SU-DHL-6 (cell line): ENCODE results near the gene ABHD1.

Experiments
- H2AFZ ChIP-seq: fragments of 200-600 bp; sonication (generic); 2 replicates; pipeline ENCODE4 v1.6.1; 2014; ENCODE audit warnings: low read depth, mild to moderate bottlenecking, moderate library complexity, mixed read lengths, antibody characterized with exemption, low read length; ENCODE audit not compliant: severe bottlenecking
- H3F3A ChIP-seq: fragments of 200-600 bp; shearing (Covaris generic); 2 replicates; pipeline ENCODE4 v1.6.0; 2016; ENCODE audit warnings: antibody characterized with exemption, mild to moderate bottlenecking; ENCODE audit not compliant: insufficient read depth
- H3K27ac ChIP-seq: fragments of 200-600 bp; sonication (generic); 2 replicates; pipeline ENCODE4 v1.5.1; 2016; ENCODE audit warnings: low read depth, mild to moderate bottlenecking, low read length, moderate library complexity, mixed read lengths
- H3K27me3 ChIP-seq: fragments of 200-600 bp; sonication (generic), shearing (Covaris generic); 2 replicates; pipeline ENCODE4 v1.6.0; 2014; ENCODE audit warnings: mild to moderate bottlenecking, low read length
- H3K36me3 ChIP-seq: fragments of 200-600 bp; sonication (generic); 2 replicates; pipeline ENCODE4 v1.6.1; 2014; ENCODE audit warnings: mild to moderate bottlenecking, low read length, mixed read lengths
- H3K4me2 ChIP-seq: fragments of 300-600, 200-600 bp; shearing (Covaris generic), sonication (generic); 2 replicates; pipeline ENCODE4 v1.6.0; 2014; ENCODE audit warnings: low read length, low read depth, mild to moderate bottlenecking; ENCODE audit not compliant: poor library complexity, severe bottlenecking
- H3K4me3 ChIP-seq: fragments of 200-600 bp; sonication (generic); 2 replicates; pipeline ENCODE4 v1.5.1; 2014; ENCODE audit warnings: antibody characterized with exemption, low read length, mild to moderate bottlenecking, mixed read lengths; ENCODE audit not compliant: insufficient read depth, poor library complexity, severe bottlenecking
- H3K79me2 ChIP-seq: fragments of 200-600 bp; sonication (generic); 2 replicates; pipeline ENCODE4 v1.6.1; 2014; ENCODE audit warnings: mild to moderate bottlenecking, low read length, moderate library complexity; ENCODE audit not compliant: insufficient read depth
- H3K9ac ChIP-seq: fragments of 200-600 bp; sonication (generic); 2 replicates; pipeline ENCODE4 v1.7.0; 2014; ENCODE audit warnings: mild to moderate bottlenecking, low read length
- H3K9me2 ChIP-seq: fragments of 200-600 bp; sonication (generic); replicated peaks from 2 replicates; pipeline ENCODE4 v1.6.1; 2014; ENCODE audit warnings: low read length; ENCODE audit not compliant: insufficient read depth
- H3K9me3 ChIP-seq: fragments of 200-600 bp; sonication (generic); 2 replicates; pipeline ENCODE4 v1.6.1; 2014; ENCODE audit warnings: low read length, mixed read lengths; ENCODE audit not compliant: insufficient read depth
- H4K20me1 ChIP-seq: fragments of 200-600 bp; sonication (generic); 2 replicates; pipeline ENCODE4 v1.6.1; 2014; ENCODE audit warnings: low read depth, mild to moderate bottlenecking, antibody characterized with exemption, low read length, moderate library complexity, mixed read lengths
- EZH2phosphoT487 ChIP-seq: fragments of 200-600 bp; sonication (generic), shearing (Covaris generic); conservative IDR thresholded peaks from 2 replicates; pipeline ENCODE4 v1.6.1; 2018; ENCODE audit warnings: mild to moderate bottlenecking, antibody characterized with exemption, low read length, moderate library complexity, mixed read lengths
- TF ChIP-seq, protein P1 (sequence below): fragments of 200-600 bp; sonication (generic); IDR thresholded peaks from one replicate; pipeline ENCODE4 v1.5.1; 2017; ENCODE audit warnings: antibody characterized with exemption, mild to moderate bottlenecking, low read length, moderate library complexity; ENCODE audit not compliant: insufficient read depth, poor library complexity, severe bottlenecking

The ABHD1 gene

DNA sequence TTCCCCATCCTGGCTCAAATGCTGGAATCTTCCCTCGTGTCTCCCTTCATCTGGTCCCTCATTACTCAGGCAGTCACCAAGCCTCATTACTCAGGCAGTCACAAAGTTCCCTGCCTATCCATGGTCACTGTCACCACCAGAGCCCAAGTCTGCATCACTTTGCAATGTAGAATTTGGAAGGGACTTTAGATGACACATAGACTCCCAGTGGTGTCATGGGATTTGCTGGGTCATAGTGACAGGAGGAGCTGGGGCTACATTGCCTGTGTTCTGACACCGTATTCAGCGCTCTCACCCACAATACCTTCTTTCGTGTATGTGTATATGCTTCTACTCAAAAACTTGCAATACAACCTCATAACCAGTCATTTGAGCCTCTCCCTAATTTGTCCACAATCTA, 47.3 kb upstream of the ABHD1 start:
- H3F3A ChIP-seq: peaks cover 14% of the 10 kb centered on the region; the same call in 1 of the 2 replicates
- no peaks in the 10 kb centered on the region for H3K27me3 ChIP-seq
- no peaks in the 10 kb centered on the region for H3K9me2 ChIP-seq
- no peaks in the 10 kb centered on the region for H3K36me3 ChIP-seq
- H3K9ac ChIP-seq: no peak overlapping the region
- H3K4me2 ChIP-seq: no peak overlapping the region
- H3K79me2 ChIP-seq: no peaks in the 10 kb centered on the region
- no peak overlapping the region for H3K27ac ChIP-seq
- no peaks in the 10 kb centered on the region for H4K20me1 ChIP-seq
- H3K9me3 ChIP-seq: no peaks in the 10 kb centered on the region
- H2AFZ ChIP-seq: no peak overlapping the region
- no peak overlapping the region for H3K4me3 ChIP-seq
- TF ChIP-seq, protein P1, sequence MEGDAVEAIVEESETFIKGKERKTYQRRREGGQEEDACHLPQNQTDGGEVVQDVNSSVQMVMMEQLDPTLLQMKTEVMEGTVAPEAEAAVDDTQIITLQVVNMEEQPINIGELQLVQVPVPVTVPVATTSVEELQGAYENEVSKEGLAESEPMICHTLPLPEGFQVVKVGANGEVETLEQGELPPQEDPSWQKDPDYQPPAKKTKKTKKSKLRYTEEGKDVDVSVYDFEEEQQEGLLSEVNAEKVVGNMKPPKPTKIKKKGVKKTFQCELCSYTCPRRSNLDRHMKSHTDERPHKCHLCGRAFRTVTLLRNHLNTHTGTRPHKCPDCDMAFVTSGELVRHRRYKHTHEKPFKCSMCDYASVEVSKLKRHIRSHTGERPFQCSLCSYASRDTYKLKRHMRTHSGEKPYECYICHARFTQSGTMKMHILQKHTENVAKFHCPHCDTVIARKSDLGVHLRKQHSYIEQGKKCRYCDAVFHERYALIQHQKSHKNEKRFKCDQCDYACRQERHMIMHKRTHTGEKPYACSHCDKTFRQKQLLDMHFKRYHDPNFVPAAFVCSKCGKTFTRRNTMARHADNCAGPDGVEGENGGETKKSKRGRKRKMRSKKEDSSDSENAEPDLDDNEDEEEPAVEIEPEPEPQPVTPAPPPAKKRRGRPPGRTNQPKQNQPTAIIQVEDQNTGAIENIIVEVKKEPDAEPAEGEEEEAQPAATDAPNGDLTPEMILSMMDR: no peak
- TF ChIP-seq EZH2phosphoT487: no peak

DNA sequence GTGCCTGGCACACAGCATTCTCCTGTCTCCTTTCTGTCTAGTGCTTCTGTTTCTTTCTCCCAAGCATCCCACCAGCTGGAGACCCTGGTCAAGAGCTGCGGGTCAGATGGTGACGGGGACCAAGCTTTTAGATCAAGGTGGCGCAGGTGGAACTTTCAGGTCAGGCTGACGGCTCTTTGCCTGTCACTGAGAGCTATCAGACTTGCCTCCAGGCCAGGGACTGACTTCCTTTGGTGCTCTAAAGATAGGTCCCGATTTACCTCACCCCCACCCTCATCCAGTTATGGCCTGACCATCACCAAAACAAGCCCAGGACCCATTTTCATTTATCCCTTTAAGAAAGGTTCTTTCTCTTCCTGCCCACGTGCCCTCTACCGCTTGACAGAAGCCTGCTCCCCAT, 46.4 kb upstream of the ABHD1 start:
- Histone ChIP-seq H3K79me2 (no peaks in the 10 kb centered on the region), H3K36me3 (no peaks in the 10 kb centered on the region), H3K27me3 (no peaks in the 10 kb centered on the region), H4K20me1 (no peaks in the 10 kb centered on the region), H3K9me3 (no peaks in the 10 kb centered on the region), H3K4me3 (no peak overlapping the region), H3F3A (peaks cover 14% of the 10 kb centered on the region; the same call in 1 of the 2 replicates), H2AFZ (no peak overlapping the region), H3K4me2 (no peak overlapping the region), H3K27ac (no peak overlapping the region), H3K9ac (no peak overlapping the region), H3K9me2 (no peaks in the 10 kb centered on the region)
- no peak for TF ChIP-seq EZH2phosphoT487
- TF ChIP-seq, protein P1: no peak

DNA sequence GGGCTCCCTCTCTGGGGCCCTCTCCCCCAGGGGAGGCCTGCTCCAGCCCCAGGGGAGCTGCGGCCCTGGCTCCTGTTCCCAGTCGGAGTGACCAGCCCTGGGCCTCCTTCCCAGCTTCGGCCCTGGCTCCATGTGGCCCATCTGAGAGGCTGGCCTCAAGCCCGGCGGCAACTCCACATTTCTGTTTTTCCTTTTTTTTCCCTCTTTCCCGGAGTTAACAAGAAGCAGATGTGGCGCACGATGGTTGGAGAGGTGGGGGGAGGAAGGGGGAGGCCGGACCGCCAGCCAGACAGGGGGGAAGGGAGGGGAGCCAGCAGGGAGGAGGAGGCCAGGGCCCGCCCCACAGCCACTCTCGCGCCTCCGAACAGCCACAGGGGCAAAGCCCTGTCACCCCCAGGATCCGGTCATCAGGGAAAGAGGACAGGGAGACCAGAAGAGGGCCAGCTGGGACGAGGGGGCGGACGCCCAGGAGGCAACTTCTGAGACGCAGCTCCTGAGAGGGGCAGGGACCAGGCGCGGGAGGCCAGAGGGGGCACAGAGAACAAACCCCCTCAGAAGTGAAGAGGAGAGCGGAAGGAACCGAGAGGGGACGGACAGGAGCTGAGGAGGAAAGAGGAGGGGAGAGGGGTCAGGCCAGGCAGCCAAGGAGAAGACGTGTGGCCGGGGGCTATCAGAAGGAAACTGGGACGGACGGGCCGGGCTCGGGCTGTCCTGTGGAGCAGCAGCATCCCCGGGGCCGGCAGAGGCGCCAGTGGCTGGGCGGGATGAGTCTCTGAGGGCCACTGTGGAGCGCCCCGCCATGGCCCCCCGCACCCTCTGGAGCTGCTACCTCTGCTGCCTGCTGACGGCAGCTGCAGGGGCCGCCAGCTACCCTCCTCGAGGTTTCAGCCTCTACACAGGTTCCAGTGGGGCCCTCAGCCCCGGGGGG, 45.1 kb upstream of the ABHD1 start, which contains the start of gene EMILIN1:
Gene EMILIN1 (plus strand): TSS at position 349 of the 928 bp plus-strand sequence. CDS start 451 bp downstream, at position 800.
- no peak within 1 kb of the TSS for H3K4me3 ChIP-seq
- no peak within 1 kb of the TSS for H3K27ac ChIP-seq
- no peak within 1 kb of the TSS for H3K9ac ChIP-seq
- no peaks in the 10 kb centered on the region for H3K9me2 ChIP-seq
- no peaks in the 10 kb centered on the region for H3K79me2 ChIP-seq
- no peaks in the 10 kb centered on the region for H4K20me1 ChIP-seq
- H3F3A ChIP-seq: peaks cover 14% of the 10 kb centered on the region; the same call in 1 of the 2 replicates
- H3K36me3 ChIP-seq: no peaks in the 10 kb centered on the region
- TF ChIP-seq, protein P1: no peak
- TF ChIP-seq EZH2phosphoT487: no peak
- H3K4me2 ChIP-seq: no peak within 1 kb of the TSS
- no peak within 1 kb of the TSS for H2AFZ ChIP-seq
- H3K9me3 ChIP-seq: no peaks in the 10 kb centered on the region
- no peaks in the 10 kb centered on the region for H3K27me3 ChIP-seq
